Cardiac fibroblast (primary cell): ENCODE results near the gene SENP1.
A peak's percentile ranks its signal among the peaks of the same experiment; 100 is the strongest.

Experiments used
- DNase-seq, 2 donors: peaks; one replicate each; pipeline versions ENCODE4 v3.0.0 to v3.0.0-alpha.2; 2010; ENCODE audit warnings: low read depth in 2 of 2
- H3K4me3 ChIP-seq, 2 donors: replicated peaks in 1 of 2; 1 replicate in 1 of 2; 2 replicates in 1 of 2; pipeline ENCODE4 v1.5.1; 2011; ENCODE audit warnings: low read depth in 2 of 2, low read length in 2 of 2, mild to moderate bottlenecking in 2 of 2, moderate library complexity in 1 of 2
- CTCF ChIP-seq: IDR thresholded peaks from one replicate; pipeline ENCODE4 v1.5.1; 2011; ENCODE audit warnings: low read depth, mild to moderate bottlenecking, low read length, inconsistent platforms

SENP1 gene

GRCh38 chr12:48105867-48106680, at the start of gene SENP1:
SENP1 (minus strand) TSS chr12:48106079; CDS start chr12:48101472, 4,607 bp downstream.
- DNase-seq, result peak; percentile 91
- TF ChIP-seq CTCF, result peak; percentile 38
- peak within 1 kb of the TSS; percentile 91 to 92 for H3K4me3 ChIP-seq

GRCh38 chr12:48151103-48151771, 45.4 kb upstream of the SENP1 start:
- no peak for TF ChIP-seq CTCF
- DNase-seq, result no peak
- H3K4me3 ChIP-seq, result no peak overlapping the region

- H3K4me3 ChIP-seq, result no peak overlapping the region
Measured at GRCh38 chr12:48145981-48146380, 40.1 kb upstream of the SENP1 start.

GRCh38 chr12:48143898-48144297, 38.0 kb upstream of the SENP1 start:
- DNase-seq, result no peak
- H3K4me3 ChIP-seq, result no peak overlapping the region
- TF ChIP-seq CTCF, result no peak

More at GRCh38 chr12:48145981-48146380, 40.1 kb upstream of the SENP1 start:
- TF ChIP-seq CTCF, result no peak
- DNase-seq, result no peak

- TF ChIP-seq CTCF, result no peak
- DNase-seq, result no peak
- no peak overlapping the region for H3K4me3 ChIP-seq
Measured at GRCh38 chr12:48142818-48143674, 37.2 kb upstream of the SENP1 start.

GRCh38 chr12:48135027-48135426, 29.1 kb upstream of the SENP1 start:
- DNase-seq, result no peak
- TF ChIP-seq CTCF, result no peak
- H3K4me3 ChIP-seq, result no peak overlapping the region
